Progenitor cell of endocrine pancreas (in vitro differentiated cells): ENCODE measurements around the gene PNPLA1. TPM values are rescaled to one million over a fixed set of nuclear protein-coding genes. Genes with fewer than 3 reads are reported as not detected.

Source experiments
- DNase-seq: peaks from one replicate; pipeline ENCODE4 v3.0.0; 2021; ENCODE audit warnings: low spot score; ENCODE audit not compliant: unreplicated experiment
- H3K27ac Mint-ChIP-seq: 2 replicates; pipeline ENCODE4 v1.8.0; 2021; ENCODE audit warnings: mild to moderate bottlenecking, moderate library complexity, mixed read lengths
- H3K27me3 Mint-ChIP-seq: 2 replicates; pipeline ENCODE4 v1.8.0; 2021; ENCODE audit warnings: mixed read lengths
- H3K36me3 Mint-ChIP-seq: 2 replicates; pipeline ENCODE4 v1.8.0; 2022; ENCODE audit warnings: mixed read lengths; ENCODE audit not compliant: insufficient read depth
- H3K4me1 Mint-ChIP-seq: 2 replicates; pipeline ENCODE4 v1.8.0; 2021; ENCODE audit warnings: low read depth, mixed read lengths
- H3K4me3 Mint-ChIP-seq: 2 replicates; pipeline ENCODE4 v1.8.0; 2021; ENCODE audit warnings: low read depth, mild to moderate bottlenecking, moderate library complexity, mixed read lengths
- H3K9me3 Mint-ChIP-seq: 2 replicates; pipeline ENCODE4 v1.8.0; 2021; ENCODE audit warnings: low read depth, mixed read lengths
- CTCF ChIP-seq: fragments of 200-600 bp; sonication (generic); IDR thresholded peaks from one replicate; pipeline ENCODE4 v1.5.0; 2021; ENCODE audit warnings: antibody characterized with exemption, mild to moderate bottlenecking; ENCODE audit not compliant: unreplicated experiment
- long read RNA-seq: library from polyadenylated mRNA; unstranded; transcript quantifications from one replicate; pipeline ENCODE4 v2.0.0, GENCODE V29; 2020
- total RNA-seq: library from RNA; stranded (reverse); gene quantifications from 2 replicates; pipeline ENCODE4 v1.2.1, GENCODE V29; 2021

The PNPLA1 gene
- not detected in 2 replicates for total RNA-seq
- long read RNA-seq, partial matches to known transcripts = 0 of 1 reads
- long read RNA-seq, other reads (novel, unspliced or antisense) = 1 of 1 reads

GRCh38 chr6:36269834-36270705, at the start of gene PNPLA1:
TSS of gene PNPLA1 (plus strand) at chr6:36270060. CDS start at chr6:36270460, 400 bp downstream.
- DNase-seq = no peak
- Mint-ChIP-seq H3K4me3 (no peak within 1 kb of the TSS), H3K9me3 (no peaks in the 10 kb centered on the region), H3K27me3 (peaks cover 38% of the 10 kb centered on the region), H3K36me3 (no peaks in the 10 kb centered on the region), H3K27ac (no peak within 1 kb of the TSS), H3K4me1 (peaks cover 9% of the 10 kb centered on the region)
- no peak for TF ChIP-seq CTCF

- Mint-ChIP-seq H3K27ac (no peak overlapping the region), H3K36me3 (peaks cover 22% of the 10 kb centered on the region), H3K4me1 (no peaks in the 10 kb centered on the region), H3K9me3 (no peaks in the 10 kb centered on the region), H3K4me3 (no peak overlapping the region), H3K27me3 (no peaks in the 10 kb centered on the region)
- DNase-seq = no peak
- TF ChIP-seq CTCF = no peak
Observed at GRCh38 chr6:36220226-36220625, 49.6 kb upstream of the PNPLA1 start.

- no peak for DNase-seq
- peaks cover 18% of the 10 kb centered on the region for H3K36me3 Mint-ChIP-seq
- no peaks in the 10 kb centered on the region for H3K9me3 Mint-ChIP-seq
- no peak overlapping the region for H3K27ac Mint-ChIP-seq
- no peaks in the 10 kb centered on the region for H3K27me3 Mint-ChIP-seq
- H3K4me3 Mint-ChIP-seq = no peak overlapping the region
- peaks cover 6% of the 10 kb centered on the region for H3K4me1 Mint-ChIP-seq
- TF ChIP-seq CTCF = no peak
Observed at GRCh38 chr6:36221674-36222073, 48.2 kb upstream of the PNPLA1 start.

- DNase-seq = no peak
- TF ChIP-seq CTCF = no peak
- H3K27me3 Mint-ChIP-seq = no peaks in the 10 kb centered on the region
- no peak overlapping the region for H3K4me3 Mint-ChIP-seq
- no peak overlapping the region for H3K27ac Mint-ChIP-seq
- H3K9me3 Mint-ChIP-seq = no peaks in the 10 kb centered on the region
- H3K36me3 Mint-ChIP-seq = peaks cover 20% of the 10 kb centered on the region
- peaks cover 17% of the 10 kb centered on the region for H3K4me1 Mint-ChIP-seq
Observed at GRCh38 chr6:36222924-36223323, 46.9 kb upstream of the PNPLA1 start.

GRCh38 chr6:36223706-36224105, 46.2 kb upstream of the PNPLA1 start:
- TF ChIP-seq CTCF = no peak
- Mint-ChIP-seq H3K9me3 (no peaks in the 10 kb centered on the region), H3K27me3 (no peaks in the 10 kb centered on the region), H3K27ac (no peak overlapping the region), H3K4me1 (peaks cover 18% of the 10 kb centered on the region), H3K4me3 (no peak overlapping the region), H3K36me3 (peaks cover 19% of the 10 kb centered on the region)
- DNase-seq = no peak
